Activated naive CD8-positive, alpha-beta T cell treated with anti-CD3 and anti-CD28 coated beads for 36 hours (primary cell): ENCODE measurements around the gene ZNF821. TPM values are rescaled to one million over a fixed set of nuclear protein-coding genes. Genes with fewer than 3 reads are reported as not detected.

Experiments used
- DNase-seq: peaks from one replicate; pipeline ENCODE4 v3.0.0; 2021
- H3K27ac Mint-ChIP-seq: one replicate; pipeline ENCODE4 v1.8.0; 2022; ENCODE audit warnings: mild to moderate bottlenecking, moderate library complexity, mixed read lengths
- H3K27me3 Mint-ChIP-seq: one replicate; pipeline ENCODE4 v1.8.0; 2022; ENCODE audit warnings: mild to moderate bottlenecking, mixed read lengths
- H3K36me3 Mint-ChIP-seq: one replicate; pipeline ENCODE4 v1.8.0; 2021; ENCODE audit warnings: mild to moderate bottlenecking, mixed read lengths
- H3K4me1 Mint-ChIP-seq: one replicate; pipeline ENCODE4 v1.8.0; 2021; ENCODE audit warnings: mixed read lengths
- H3K4me3 Mint-ChIP-seq: one replicate; pipeline ENCODE4 v1.8.0; 2022; ENCODE audit warnings: mild to moderate bottlenecking, moderate library complexity, mixed read lengths
- H3K9me3 Mint-ChIP-seq: one replicate; pipeline ENCODE4 v1.8.0; 2022; ENCODE audit warnings: mixed read lengths
- total RNA-seq, 2 experiments: library from RNA; stranded (reverse); gene quantifications; one replicate each; pipeline ENCODE4 v1.2.3, GENCODE V29; 2021

The ZNF821 gene
- total RNA-seq: 1 to 10 TPM; 4.0 to 6.1 TPM

DNA sequence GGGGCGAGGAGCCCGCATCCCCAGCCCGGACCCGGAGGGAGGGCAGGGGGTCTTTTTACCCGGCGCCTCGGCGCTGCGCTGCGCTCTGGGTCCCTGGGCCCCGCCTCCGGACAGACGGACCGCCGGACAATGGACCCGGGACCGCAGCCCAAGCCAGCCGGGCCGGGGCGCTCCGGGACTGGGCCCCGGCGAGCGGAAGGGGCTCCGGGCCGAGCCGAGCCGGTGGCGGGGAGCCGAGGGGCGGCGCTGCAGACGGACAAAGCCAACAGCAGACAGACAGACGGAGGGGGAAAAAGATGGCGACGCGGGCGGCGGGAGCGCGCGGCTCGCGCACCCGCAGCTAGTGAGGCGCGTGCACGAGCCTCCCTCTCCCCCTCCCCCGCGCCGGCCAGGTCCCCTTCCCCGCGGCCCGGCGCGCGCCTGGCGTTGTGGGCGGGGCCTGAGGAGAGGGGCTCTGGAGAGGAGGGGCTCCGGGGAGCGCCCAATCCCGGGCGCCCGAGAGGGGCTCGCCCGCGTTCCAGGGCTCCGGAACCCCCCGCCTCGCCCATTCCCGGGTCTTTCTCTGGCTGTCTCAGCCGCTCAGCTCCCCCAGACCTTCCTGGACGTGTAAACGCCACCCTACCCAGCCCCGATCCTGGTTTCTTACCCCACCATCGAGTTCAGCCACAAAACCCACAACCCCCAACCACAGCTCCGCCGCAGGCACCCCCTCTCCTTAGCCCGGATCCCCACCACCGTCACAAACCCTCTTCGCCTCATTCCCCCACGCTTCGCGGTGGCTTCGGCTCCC is at the start of gene ZNF821:
Gene ZNF821 (minus strand): TSS at position 334 of the 790 bp plus-strand sequence. CDS start 4,236 bp downstream, outside the sequence.
- H3K27me3 Mint-ChIP-seq: peaks cover 11% of the 10 kb centered on the region
- H3K4me3 Mint-ChIP-seq: peak within 1 kb of the TSS; percentile 95
- peaks cover 44% of the 10 kb centered on the region for H3K4me1 Mint-ChIP-seq
- peaks cover 4% of the 10 kb centered on the region for H3K36me3 Mint-ChIP-seq
- peak within 1 kb of the TSS; percentile 89 for H3K27ac Mint-ChIP-seq
- H3K9me3 Mint-ChIP-seq: no peaks in the 10 kb centered on the region
- DNase-seq: peak; percentile 80

DNA sequence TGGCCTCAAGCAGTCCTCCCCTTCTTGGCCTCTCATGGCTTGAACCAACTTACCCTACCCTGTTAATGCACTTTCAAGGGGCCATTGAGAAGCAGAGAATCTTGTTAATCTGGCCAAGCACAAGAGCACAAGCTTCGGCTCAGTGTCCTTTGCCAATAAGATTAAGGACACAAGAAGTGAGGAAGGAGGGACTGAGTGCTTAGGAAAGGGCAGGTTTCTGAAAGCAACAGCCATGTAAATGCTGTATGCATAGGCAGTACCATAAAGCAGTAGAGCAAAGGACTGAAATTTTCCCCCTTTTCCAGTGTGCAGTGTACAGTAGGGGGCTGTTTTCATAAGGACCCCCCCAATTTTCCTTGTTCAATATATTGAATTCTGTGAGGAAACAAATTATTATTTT is 49.0 kb upstream of the ZNF821 start:
- H3K4me3 Mint-ChIP-seq: no peak overlapping the region
- H3K36me3 Mint-ChIP-seq: peaks cover 10% of the 10 kb centered on the region
- DNase-seq: no peak
- peaks cover 9% of the 10 kb centered on the region for H3K4me1 Mint-ChIP-seq
- no peaks in the 10 kb centered on the region for H3K9me3 Mint-ChIP-seq
- no peaks in the 10 kb centered on the region for H3K27me3 Mint-ChIP-seq
- H3K27ac Mint-ChIP-seq: no peak overlapping the region

DNA sequence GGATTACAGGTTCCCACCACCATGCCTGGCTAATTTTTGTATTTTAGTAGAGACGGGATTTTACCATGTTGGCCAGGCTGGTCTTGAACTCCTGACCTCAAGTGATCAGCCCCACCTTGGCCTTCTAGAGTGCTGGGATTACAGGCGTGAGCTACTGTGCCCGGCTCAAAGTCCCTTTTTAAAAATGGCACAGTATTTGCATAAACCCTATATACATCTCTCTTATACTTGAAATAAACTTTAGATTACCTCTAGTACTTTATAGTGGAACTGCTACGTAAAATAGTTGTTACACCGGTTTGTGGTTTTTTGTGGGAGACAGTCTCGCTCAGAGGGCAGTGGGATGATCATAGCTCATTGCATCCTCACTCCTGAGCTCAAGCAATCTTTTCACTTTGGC is 47.6 kb upstream of the ZNF821 start:
- Mint-ChIP-seq H3K27me3 (no peaks in the 10 kb centered on the region), H3K27ac (peak overlapping the region; percentile 17), H3K9me3 (no peaks in the 10 kb centered on the region), H3K36me3 (peaks cover 18% of the 10 kb centered on the region), H3K4me3 (no peak overlapping the region), H3K4me1 (peaks cover 12% of the 10 kb centered on the region)
- DNase-seq: no peak

GRCh38 chr16:71931001-71931400 is 47.0 kb upstream of the ZNF821 start:
- H3K4me3 Mint-ChIP-seq: no peak overlapping the region
- DNase-seq: no peak
- peaks cover 12% of the 10 kb centered on the region for H3K4me1 Mint-ChIP-seq
- H3K36me3 Mint-ChIP-seq: peaks cover 21% of the 10 kb centered on the region
- no peaks in the 10 kb centered on the region for H3K27me3 Mint-ChIP-seq
- no peak overlapping the region for H3K27ac Mint-ChIP-seq
- no peaks in the 10 kb centered on the region for H3K9me3 Mint-ChIP-seq

- peak overlapping the region; percentile 71 for H3K27ac Mint-ChIP-seq
- H3K4me3 Mint-ChIP-seq: no peak overlapping the region
- no peak for DNase-seq
- peaks cover 17% of the 10 kb centered on the region for H3K36me3 Mint-ChIP-seq
- H3K27me3 Mint-ChIP-seq: no peaks in the 10 kb centered on the region
- peaks cover 10% of the 10 kb centered on the region for H3K4me1 Mint-ChIP-seq
- H3K9me3 Mint-ChIP-seq: no peaks in the 10 kb centered on the region
Measured at GRCh38 chr16:71930013-71930563, 46.1 kb upstream of the ZNF821 start.

DNA sequence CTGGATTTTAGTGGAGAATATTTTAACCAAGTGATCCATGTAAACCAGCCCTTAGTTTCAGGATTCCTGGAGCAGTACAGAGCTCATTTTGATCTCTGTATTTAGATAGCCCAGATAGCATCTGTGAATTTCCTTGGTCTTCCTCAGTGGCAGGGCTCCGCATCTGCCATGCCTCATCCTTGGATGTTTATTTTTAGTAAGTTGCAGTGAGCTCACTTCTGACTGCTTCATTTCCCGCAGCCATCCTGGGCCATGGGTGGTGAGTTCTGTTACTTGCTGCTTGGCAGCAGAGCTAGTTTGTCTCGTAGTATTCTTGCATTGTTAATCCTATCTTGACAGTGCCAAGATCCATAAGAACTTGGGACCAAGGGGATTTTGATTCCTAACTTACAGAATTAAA is 45.1 kb upstream of the ZNF821 start:
- Mint-ChIP-seq H3K27me3 (no peaks in the 10 kb centered on the region), H3K27ac (peak overlapping the region; percentile 42), H3K36me3 (peaks cover 17% of the 10 kb centered on the region), H3K4me3 (no peak overlapping the region), H3K9me3 (no peaks in the 10 kb centered on the region), H3K4me1 (peaks cover 9% of the 10 kb centered on the region)
- DNase-seq: no peak

GRCh38 chr16:71927787-71928186 is 43.8 kb upstream of the ZNF821 start:
- Mint-ChIP-seq H3K36me3 (peaks cover 20% of the 10 kb centered on the region), H3K4me1 (peaks cover 9% of the 10 kb centered on the region), H3K27me3 (no peaks in the 10 kb centered on the region), H3K27ac (no peak overlapping the region), H3K9me3 (no peaks in the 10 kb centered on the region), H3K4me3 (no peak overlapping the region)
- no peak for DNase-seq

- Mint-ChIP-seq H3K36me3 (peaks cover 24% of the 10 kb centered on the region), H3K4me3 (no peak overlapping the region), H3K4me1 (peaks cover 9% of the 10 kb centered on the region), H3K27me3 (no peaks in the 10 kb centered on the region), H3K27ac (peak overlapping the region; percentile 62), H3K9me3 (no peaks in the 10 kb centered on the region)
- DNase-seq: no peak
Measured at GRCh38 chr16:71927383-71927782, 43.4 kb upstream of the ZNF821 start.

- DNase-seq: no peak
- no peaks in the 10 kb centered on the region for H3K9me3 Mint-ChIP-seq
- no peak overlapping the region for H3K4me3 Mint-ChIP-seq
- peaks cover 31% of the 10 kb centered on the region for H3K36me3 Mint-ChIP-seq
- no peak overlapping the region for H3K27ac Mint-ChIP-seq
- no peaks in the 10 kb centered on the region for H3K27me3 Mint-ChIP-seq
- H3K4me1 Mint-ChIP-seq: peaks cover 3% of the 10 kb centered on the region
Measured at GRCh38 chr16:71924710-71925109, 40.7 kb upstream of the ZNF821 start.

DNA sequence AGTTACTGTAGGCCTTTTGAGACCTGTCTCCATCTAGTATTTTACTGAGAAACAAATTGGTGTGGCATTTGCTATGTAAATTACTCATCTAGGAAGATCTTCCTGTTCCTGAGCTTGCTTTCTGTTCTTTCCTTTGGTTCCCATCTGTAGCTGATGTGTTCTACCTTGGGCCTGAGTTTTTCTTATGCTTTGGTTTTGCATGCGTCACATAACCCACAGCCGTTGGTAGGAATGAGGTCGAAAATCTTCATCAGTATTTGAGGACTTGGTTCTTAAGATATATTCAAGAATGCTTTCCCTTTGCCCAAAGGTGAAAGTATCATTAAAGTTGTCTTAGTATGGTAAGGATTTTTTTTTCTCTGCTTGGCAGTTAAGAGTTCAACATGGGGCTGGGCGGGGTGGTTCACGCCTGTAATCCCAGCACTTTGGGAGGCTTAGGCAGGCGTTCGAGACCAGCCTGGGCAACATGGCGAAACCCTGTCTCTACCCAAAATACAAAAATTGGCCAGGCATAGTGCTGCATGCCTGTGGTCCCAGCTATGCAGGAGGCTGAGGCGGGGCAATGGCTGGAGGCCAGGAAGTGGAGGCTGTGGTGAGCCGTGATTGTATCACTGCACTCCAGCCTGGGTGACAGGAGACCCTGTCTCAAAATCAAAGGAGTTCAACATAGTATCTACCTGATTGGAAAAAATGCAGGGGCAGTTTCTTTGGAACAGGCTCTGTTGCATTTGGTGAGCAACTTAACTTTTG is 40.1 kb upstream of the ZNF821 start:
- no peak for DNase-seq
- Mint-ChIP-seq H3K9me3 (no peaks in the 10 kb centered on the region), H3K4me1 (peaks cover 3% of the 10 kb centered on the region), H3K4me3 (no peak overlapping the region), H3K27ac (no peak overlapping the region), H3K27me3 (no peaks in the 10 kb centered on the region), H3K36me3 (peaks cover 37% of the 10 kb centered on the region)

DNA sequence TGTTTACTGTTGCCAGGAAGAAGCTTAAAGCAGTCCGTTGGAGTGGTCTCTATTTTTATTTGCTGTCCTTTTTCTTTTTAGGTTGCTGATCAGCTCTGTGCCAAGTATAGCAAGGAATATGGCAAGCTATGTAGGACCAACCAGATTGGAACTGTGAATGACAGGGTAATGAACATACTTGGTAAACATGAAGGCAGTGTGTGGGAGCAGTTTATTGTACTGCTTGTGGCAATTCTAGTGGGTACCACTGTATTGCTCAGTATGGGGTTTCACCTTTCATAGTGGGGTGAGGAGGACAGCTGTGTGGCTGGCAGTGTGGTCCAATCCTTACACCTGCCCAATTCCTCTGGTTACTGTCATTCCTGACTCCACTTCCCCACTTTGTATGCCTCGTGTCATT is 36.7 kb upstream of the ZNF821 start:
- Mint-ChIP-seq H3K9me3 (no peaks in the 10 kb centered on the region), H3K27me3 (no peaks in the 10 kb centered on the region)

DNA sequence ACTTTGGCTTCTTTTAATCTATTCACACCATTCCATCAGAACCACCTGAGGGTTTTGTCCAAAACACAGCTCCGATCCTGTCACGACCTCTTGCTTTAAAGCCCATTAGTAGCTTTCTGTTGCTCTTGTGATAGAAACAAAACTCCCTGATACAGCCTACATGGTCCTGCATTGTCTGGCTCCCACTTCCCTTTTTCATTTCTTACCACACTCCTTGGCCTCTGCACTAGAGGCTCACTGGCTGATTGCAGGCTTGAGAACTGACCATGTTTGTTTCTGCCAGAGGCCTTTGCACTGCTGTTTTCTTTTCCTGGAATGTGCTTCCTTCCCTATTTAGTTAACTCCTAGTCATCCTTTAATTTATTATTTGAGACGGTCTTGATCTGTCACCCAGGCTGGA is 35.1 kb upstream of the ZNF821 start:
- Mint-ChIP-seq H3K4me1 (peaks cover 15% of the 10 kb centered on the region), H3K27me3 (no peaks in the 10 kb centered on the region), H3K4me3 (no peak overlapping the region), H3K9me3 (no peaks in the 10 kb centered on the region), H3K36me3 (peaks cover 64% of the 10 kb centered on the region), H3K27ac (no peak overlapping the region)
- no peak for DNase-seq

More for the DNA sequence above, 36.7 kb upstream of the ZNF821 start:
- H3K4me3 Mint-ChIP-seq: no peak overlapping the region
- peak overlapping the region; percentile 21 for H3K27ac Mint-ChIP-seq
- DNase-seq: no peak
- peaks cover 56% of the 10 kb centered on the region for H3K36me3 Mint-ChIP-seq
- H3K4me1 Mint-ChIP-seq: peaks cover 7% of the 10 kb centered on the region

DNA sequence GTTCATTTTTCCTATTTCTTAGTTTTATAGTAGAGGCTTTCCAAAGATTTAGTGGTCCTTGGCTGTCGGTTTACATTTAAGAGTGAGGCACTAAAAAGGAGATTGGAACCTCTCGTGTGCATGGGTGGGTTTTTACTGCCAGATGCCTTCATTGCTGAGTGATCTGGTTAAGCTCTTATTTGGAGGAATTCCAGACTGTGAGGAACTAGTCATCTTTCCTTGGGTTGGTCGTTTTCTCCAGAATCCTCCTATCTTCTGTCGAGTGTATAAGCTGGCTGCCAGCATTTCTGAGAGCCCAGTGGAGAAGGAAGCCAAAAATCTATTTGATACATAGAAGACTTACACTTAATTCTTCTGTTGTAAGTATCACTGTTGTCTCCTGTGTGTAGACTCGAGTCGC is 33.9 kb upstream of the ZNF821 start:
- H3K27me3 Mint-ChIP-seq: no peaks in the 10 kb centered on the region
- H3K9me3 Mint-ChIP-seq: no peaks in the 10 kb centered on the region
- DNase-seq: no peak
- peaks cover 67% of the 10 kb centered on the region for H3K36me3 Mint-ChIP-seq
- peaks cover 20% of the 10 kb centered on the region for H3K4me1 Mint-ChIP-seq
- no peak overlapping the region for H3K4me3 Mint-ChIP-seq
- peak overlapping the region; percentile 49 for H3K27ac Mint-ChIP-seq

DNA sequence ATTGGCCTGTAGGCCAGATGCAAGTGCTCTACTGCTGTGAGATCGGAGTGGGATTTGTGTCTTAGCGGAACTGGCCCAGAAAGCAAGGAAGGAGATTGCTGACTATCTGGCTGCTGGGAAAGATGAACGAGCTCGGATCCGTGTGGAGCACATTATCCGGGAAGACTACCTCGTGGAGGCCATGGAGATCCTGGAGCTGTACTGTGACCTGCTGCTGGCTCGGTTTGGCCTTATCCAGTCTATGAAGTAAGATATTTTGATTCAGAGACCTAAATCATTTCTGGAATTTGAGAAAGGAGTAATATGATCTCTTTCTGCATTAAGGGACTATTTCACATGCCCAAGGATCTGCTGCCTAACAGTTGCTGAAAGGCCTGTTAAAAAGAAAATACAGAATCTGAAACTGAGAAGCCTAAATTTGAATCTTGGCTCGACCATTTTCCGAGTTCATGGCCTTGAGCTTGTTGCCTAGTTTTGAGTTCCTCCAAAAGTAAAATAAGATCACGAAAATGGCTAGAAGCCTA is 32.5 kb upstream of the ZNF821 start:
- H3K9me3 Mint-ChIP-seq: no peaks in the 10 kb centered on the region
- no peak for DNase-seq
- no peak overlapping the region for H3K27ac Mint-ChIP-seq
- no peaks in the 10 kb centered on the region for H3K27me3 Mint-ChIP-seq
- peaks cover 26% of the 10 kb centered on the region for H3K4me1 Mint-ChIP-seq
- H3K36me3 Mint-ChIP-seq: peaks cover 69% of the 10 kb centered on the region
- no peak overlapping the region for H3K4me3 Mint-ChIP-seq

- Mint-ChIP-seq H3K4me1 (peaks cover 30% of the 10 kb centered on the region), H3K27ac (peak overlapping the region; percentile 78)
Measured at GRCh38 chr16:71915350-71915749, 31.4 kb upstream of the ZNF821 start.

More at GRCh38 chr16:71915350-71915749, 31.4 kb upstream of the ZNF821 start:
- Mint-ChIP-seq H3K36me3 (peaks cover 59% of the 10 kb centered on the region), H3K9me3 (no peaks in the 10 kb centered on the region), H3K4me3 (no peak overlapping the region), H3K27me3 (no peaks in the 10 kb centered on the region)
- DNase-seq: no peak
